A673 (cell line): ENCODE measurements around the gene VDR.

Source experiments
- EZH2 ChIP-seq: fragments of 200-600 bp; sonication (generic); IDR thresholded peaks from 2 replicates; pipeline ENCODE4 v1.6.1; 2017; ENCODE audit warnings: borderline replicate concordance, low read depth, mild to moderate bottlenecking, mixed read lengths, antibody characterized with exemption, low read length; ENCODE audit not compliant: poor library complexity, severe bottlenecking
- TF ChIP-seq, protein P1 (sequence below): fragments of 300-800, 200-600 bp; sonication (generic); conservative IDR thresholded peaks from 2 replicates; pipeline ENCODE4 v1.5.1; 2017; ENCODE audit warnings: low read depth, mild to moderate bottlenecking, antibody characterized with exemption, low read length, moderate library complexity, mixed read lengths

DNA sequence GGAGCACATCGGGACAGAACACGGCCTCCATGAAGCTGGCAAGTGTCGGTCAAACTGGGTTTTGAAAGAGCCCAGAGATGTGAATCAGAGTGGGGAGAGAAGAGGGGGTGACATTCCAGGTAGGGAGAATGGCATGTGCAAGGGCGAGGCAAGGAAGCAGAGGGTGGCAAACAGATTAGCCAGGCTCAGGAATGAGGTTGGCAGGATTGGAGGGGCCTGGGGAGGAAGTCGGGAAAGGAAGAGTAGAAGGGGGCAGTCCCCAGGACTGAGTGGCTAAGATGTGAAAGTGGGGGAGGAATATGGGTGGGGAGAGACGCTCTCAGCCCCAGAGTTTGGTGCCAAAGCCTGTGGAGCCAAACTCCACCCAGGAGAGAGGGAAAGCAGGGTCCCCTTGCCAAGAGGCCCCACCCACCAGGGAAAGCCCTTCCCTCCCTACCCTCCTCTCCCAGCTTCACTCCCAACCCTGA is 79.6 kb downstream of the VDR start:
- TF ChIP-seq, protein P1, sequence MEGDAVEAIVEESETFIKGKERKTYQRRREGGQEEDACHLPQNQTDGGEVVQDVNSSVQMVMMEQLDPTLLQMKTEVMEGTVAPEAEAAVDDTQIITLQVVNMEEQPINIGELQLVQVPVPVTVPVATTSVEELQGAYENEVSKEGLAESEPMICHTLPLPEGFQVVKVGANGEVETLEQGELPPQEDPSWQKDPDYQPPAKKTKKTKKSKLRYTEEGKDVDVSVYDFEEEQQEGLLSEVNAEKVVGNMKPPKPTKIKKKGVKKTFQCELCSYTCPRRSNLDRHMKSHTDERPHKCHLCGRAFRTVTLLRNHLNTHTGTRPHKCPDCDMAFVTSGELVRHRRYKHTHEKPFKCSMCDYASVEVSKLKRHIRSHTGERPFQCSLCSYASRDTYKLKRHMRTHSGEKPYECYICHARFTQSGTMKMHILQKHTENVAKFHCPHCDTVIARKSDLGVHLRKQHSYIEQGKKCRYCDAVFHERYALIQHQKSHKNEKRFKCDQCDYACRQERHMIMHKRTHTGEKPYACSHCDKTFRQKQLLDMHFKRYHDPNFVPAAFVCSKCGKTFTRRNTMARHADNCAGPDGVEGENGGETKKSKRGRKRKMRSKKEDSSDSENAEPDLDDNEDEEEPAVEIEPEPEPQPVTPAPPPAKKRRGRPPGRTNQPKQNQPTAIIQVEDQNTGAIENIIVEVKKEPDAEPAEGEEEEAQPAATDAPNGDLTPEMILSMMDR: no peak
- no peak for TF ChIP-seq EZH2
